T-helper 9 cell (primary cell): Measurements from ENCODE around the gene ZNRF2.
"Not testable (repeated sequence)": the region's sequence is repeated elsewhere in the genome, so short reads cannot be mapped to it uniquely, and the experiment has no call there.

Source experiments
- DNase-seq: peaks from one replicate; pipeline ENCODE4 v3.0.0-alpha.2; 2020

ZNRF2 gene

GRCh38 chr7:30263090-30263710 is 21.2 kb upstream of the ZNRF2 start:
- no peak for DNase-seq

- no peak for DNase-seq
Observed at GRCh38 chr7:30264052-30264451, 20.3 kb upstream of the ZNRF2 start.

- DNase-seq = not testable (repeated sequence)
Observed at GRCh38 chr7:30265189-30265588, 19.2 kb upstream of the ZNRF2 start.

DNA sequence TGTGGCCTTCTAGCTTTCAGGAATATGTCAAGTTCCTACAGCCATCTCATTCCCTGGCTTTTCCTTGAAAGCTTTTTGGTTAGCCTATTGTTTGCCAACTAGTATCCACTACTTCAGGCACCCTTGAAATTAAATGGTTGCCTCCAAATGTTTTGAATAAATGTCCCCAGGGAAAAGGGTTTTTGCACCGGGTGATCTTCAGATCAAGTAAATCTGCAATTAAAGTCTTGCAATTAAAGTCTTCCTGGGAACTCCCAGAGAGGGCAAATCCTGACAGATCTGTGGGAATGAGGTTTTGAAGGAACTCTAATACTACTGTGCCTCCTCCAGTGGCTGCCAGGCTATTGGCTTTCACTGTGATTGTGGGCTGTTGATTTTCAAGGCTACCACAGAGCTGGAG is 17.7 kb upstream of the ZNRF2 start:
- DNase-seq = no peak

- no peak for DNase-seq
Observed at GRCh38 chr7:30268586-30268985, 15.8 kb upstream of the ZNRF2 start.

DNA sequence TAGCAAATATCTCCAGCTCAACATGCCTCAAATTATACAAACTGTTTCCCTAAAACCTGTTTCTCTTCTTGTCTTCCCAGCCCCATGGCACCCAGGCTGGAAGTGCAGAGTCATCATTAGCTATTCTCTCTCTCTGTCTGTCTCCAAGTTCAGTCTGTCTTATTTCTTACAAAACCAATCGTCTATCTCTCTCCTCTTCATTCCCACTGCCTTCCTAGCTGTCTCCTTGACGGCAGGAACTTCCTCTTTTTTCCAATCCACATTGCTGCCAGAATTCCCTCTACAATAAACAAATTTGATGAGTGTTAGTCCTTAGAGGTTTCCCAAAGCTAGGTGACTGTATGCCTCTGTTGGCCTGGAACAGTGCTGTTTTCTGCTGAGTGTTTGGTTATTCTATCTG is 14.9 kb upstream of the ZNRF2 start:
- no peak for DNase-seq

DNA sequence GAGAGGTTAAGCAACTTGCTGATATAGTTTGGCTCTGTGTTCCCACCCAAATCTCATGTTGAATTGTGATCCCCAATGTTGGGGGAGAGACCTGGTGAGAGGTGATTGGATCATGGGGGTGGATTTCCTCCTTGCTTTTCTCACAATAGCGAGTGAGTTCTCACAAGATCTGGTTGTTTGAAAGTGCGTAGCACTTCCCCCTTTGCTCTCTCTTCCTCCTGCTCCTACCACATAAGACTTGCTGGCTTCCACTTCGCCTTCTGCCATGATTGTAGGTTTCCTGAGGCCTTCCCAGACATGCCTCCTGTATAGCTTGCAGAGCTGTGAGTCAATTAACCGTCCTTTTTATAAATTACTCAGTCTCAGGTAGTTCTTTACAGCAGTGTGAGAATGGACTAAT is 13.5 kb upstream of the ZNRF2 start:
- no peak for DNase-seq

GRCh38 chr7:30272126-30272525 is 12.3 kb upstream of the ZNRF2 start:
- no peak for DNase-seq

- DNase-seq = no peak
Observed at GRCh38 chr7:30273552-30273951, 10.8 kb upstream of the ZNRF2 start.

- DNase-seq = no peak
Observed at GRCh38 chr7:30274641-30275040, 9.8 kb upstream of the ZNRF2 start.

DNA sequence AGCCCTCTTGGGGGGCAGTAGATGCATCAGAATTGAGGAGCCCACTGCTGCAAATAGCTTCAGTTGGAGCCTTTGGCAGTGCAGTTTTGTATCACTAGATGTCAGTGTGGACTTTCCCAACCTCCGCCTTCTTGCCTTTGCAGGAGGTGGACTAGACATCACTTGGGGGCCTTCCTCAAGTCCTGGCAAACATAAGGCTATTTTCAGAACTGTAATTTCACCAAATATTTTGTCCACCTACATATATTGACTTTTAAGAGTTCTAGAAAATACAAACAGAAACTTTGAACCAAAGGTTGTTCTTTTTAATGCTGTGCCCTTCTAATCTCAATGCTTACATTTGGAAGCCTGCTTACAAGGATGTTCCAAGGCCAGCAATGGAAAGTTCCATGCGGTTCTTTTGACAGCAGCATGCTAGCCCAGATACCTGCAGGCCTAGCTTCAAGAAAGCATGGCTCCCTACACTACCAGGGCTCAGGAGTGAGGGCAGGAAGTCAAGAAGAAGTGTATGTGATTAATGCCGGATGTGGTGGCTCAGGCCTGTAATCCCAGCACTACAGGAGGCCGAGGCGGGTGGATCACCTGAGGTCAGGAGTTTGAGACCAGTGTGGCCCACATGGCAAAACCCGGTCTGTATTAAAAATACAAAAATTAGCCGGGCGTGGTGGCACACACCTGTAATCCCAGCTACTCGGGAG is 8.0 kb upstream of the ZNRF2 start:
- peak; percentile 23 for DNase-seq

DNA sequence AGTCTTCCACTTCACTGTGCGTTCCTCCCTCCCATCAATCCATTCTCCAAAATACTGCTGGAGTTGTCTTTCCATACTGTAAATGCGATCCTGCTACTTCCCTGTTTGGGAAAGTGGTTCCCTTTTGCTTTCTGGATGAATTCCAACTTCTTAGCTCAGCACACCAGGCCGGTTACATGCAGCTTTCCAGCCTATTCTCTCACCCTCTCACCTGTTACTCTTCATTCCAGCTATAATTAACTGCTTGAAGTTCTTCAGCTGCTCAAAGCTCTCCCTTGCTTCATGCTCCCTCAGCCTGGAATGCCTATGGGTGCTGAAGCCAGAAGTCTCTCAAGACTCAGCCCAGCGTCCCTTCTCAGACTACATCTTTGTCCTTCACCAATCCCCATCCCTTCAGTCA is 6.0 kb upstream of the ZNRF2 start:
- no peak for DNase-seq

DNA sequence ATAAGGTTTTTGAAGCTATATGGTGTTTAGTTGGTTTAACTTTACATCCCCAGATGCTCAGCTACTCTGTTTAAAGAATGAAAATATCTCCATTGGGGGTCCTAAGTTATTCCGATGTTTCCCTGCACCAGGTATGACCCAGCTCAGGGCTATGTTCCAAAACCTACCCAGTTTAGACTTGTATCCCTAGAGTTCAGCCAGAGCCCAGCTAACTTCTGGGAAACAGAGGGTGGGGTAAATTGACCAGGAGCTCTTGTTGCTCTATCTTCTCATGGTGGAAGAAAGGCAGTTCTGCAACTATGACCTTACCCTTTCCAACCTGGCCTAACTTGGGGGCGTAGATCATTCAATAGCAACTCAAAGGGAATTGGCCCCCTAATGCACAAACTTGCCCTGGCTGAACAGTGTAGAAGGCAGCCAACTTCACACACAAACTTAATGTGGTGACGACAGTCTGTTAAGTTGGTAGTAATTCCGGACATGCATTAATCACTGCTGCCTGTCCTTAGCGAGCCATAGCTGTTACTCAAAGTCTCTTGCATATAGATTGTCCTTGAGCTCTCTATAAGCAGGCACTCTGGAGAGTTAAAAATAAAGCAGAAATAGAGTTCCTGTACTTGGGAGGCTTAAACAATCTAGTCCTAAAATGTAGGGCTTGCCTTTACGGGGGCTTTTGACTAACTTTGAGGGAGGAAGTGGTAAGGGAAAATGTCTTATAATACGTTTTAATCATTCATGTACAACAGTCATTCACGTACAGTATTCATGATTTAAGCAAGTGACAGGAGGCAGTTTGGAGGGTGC is 5.3 kb upstream of the ZNRF2 start:
- no peak for DNase-seq

DNA sequence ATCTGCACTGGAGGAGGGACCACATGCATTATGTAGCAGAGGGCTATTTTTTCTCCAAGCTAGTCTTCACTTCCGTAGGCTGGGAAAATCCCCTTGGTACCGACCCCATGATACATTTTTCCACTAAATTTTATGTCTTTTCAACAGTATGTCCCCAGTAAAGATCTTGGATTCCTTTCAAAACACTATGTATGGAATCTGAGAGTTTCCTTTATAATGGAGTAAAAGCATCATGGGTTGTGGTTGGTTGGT is 4.8 kb upstream of the ZNRF2 start:
- DNase-seq = no peak

DNA sequence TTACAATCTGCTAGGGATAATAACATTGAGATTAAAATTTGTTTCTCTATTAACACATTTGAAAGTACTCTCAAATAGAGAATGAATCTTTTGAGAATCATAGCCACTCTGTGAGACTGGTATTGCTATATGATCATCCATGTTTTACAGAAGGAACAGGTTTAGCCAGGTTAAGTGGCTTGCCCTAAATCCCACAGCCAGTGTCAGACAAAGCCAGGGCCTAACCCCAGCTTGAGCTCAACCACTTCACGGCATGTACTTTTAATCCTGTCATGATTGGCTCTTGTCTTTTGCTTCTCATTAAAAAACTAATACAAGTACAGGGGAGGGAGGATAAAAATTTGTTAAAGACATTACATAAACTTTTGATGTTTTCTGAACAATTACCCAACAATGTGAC is 3.8 kb upstream of the ZNRF2 start:
- DNase-seq = no peak

- no peak for DNase-seq
Observed at GRCh38 chr7:30281263-30281662, 3.1 kb upstream of the ZNRF2 start.

DNA sequence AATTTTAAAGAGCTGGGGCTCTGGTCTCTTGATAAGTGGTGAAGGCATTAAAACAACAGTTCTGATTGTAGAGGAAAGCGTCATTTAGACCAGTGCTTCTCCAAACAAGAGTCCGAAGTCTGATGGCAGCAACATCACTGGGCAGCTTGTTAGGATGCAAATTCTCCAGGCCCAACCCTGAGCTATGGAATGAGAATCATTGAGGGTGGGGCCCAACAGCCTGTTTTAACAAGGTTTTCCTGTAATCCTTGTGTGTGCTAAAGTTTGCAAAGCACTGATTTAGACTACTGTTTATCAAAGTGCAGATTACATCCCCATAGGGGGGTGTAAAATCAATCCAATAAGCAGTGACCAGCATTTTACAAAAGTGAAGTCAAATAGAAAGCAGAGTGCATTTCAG is 2.6 kb upstream of the ZNRF2 start:
- DNase-seq = no peak

GRCh38 chr7:30282735-30283134 is 1.7 kb upstream of the ZNRF2 start:
- no peak for DNase-seq

DNA sequence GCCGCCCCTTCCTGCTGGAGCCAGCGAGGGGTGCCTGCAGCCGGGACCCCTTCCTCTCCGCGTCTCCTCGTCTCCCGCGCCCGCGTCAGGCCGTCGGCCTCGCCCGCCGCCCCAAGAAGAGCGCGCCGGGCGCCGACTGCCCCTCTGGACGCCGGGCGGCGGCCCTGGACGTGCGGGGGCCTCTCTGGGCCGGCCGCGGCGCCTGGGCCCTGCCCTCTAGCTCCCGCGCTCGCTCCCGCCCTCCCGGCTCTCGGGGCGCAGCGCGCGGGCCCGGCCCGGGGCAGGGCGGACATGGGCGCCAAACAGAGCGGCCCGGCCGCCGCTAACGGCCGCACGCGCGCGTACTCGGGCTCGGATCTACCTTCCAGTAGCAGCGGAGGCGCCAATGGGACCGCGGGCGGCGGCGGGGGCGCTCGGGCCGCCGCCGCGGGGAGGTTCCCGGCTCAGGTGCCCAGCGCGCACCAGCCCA is 704 bp downstream of the ZNRF2 start:
- peak; percentile 28 for DNase-seq

- DNase-seq = peak; percentile 24
Observed at GRCh38 chr7:30285536-30286284, 1.3 kb downstream of the ZNRF2 start.

DNA sequence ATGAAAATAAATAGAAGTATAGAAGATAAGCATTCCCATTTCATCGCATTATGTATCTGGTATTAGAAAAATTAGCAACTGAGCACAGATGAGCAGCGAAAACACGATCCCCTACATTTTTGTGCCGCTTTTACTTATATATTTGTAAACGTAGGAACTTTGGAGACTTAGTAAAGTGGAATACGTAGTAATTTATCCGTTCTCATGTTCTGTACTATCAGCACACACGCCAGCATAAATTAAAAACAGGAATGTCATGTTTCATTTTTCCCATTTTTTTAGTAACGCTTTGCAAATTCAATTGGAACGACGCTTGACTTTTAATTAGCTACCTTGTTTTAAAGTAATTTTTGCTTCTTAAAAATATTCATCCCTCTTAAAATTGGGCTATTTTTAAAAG is 2.4 kb downstream of the ZNRF2 start:
- no peak for DNase-seq

DNA sequence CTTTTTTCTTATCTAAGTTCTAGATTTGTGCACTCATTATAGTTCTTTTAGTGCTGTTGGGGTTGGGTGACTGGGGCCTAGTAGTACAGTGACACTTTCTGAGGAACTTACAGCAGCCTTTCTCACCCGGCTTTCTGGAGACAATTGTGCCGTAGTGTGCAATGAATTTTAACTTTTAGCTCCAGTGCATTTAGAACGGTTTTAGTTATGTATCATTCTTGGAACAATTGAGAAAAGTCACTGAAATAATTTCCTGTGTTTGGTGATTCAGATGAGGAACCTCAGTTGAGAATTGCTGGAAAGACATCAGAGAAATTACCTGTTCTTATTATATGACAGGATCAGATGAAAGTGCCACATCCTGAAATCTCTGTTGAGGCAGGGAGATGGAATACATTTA is 3.2 kb downstream of the ZNRF2 start:
- DNase-seq = not testable (repeated sequence)

GRCh38 chr7:30289634-30290033 is 5.2 kb downstream of the ZNRF2 start:
- not testable (repeated sequence) for DNase-seq
